ENCODE results near the gene HPCAL1.

- TF ChIP-seq CTCF (IDR thresholded peaks at IDR 0.05) = no peak
- TF ChIP-seq POLR2A (IDR thresholded peaks at IDR 0.05) = no peak
Observed at GRCh38 chr2:10301941-10302478, 694 bp upstream of the HPCAL1 start.

Data from adrenal gland (tissue), 5 donors.